Adipose tissue (tissue), 3 donors: ENCODE measurements around the gene RNF223. TPM values are rescaled to one million over a fixed set of nuclear protein-coding genes. Genes with fewer than 3 reads are reported as not detected.
"Not testable (repeated sequence)": the region's sequence is repeated elsewhere in the genome, so short reads cannot be mapped to it uniquely, and the experiment has no call there.

Experiments used
- H3K27ac ChIP-seq: one replicate; pipeline ENCODE4 v1.5.1; 2013; ENCODE audit warnings: low read depth, low read length
- WGBS, 3 donors: extraction: QIAGEN DNeasy Blood & Tissue Kit; methylation state at CpG; one replicate each; pipeline ENCODE4 v1.1.7; 2013; 5-methylcytosine and 5-hydroxymethylcytosine counted together
- polyA plus RNA-seq, 3 donors: library from polyadenylated mRNA; stranded (reverse); fragments of 200-250 nt; gene quantifications; one replicate each; pipeline ENCODE4 v1.2.3, GENCODE V29; 2013
- donor health status: healthy with polysubstance abuse.
- donor health status: Bipolar disorder and iron deficiency.
- donor health status: healthy.

RNF223 gene
- polyA plus RNA-seq, 3 donors: 0.05 to 0.30 TPM; not detected in 1

GRCh38 chr1:1041873-1042272 is 32.2 kb downstream of the RNF223 start:
- no peak overlapping the region for H3K27ac ChIP-seq
- 93 to 96% (median 93%) methylated on average over 17 to 25 of the region's 25 CpGs for WGBS, 3 donors

GRCh38 chr1:1041092-1041523 is 33.0 kb downstream of the RNF223 start:
- WGBS, 3 donors: 60 to 84% (median 67%) methylated on average over 32 to 57 of the region's 60 CpGs
- H3K27ac ChIP-seq: no peak overlapping the region

DNA sequence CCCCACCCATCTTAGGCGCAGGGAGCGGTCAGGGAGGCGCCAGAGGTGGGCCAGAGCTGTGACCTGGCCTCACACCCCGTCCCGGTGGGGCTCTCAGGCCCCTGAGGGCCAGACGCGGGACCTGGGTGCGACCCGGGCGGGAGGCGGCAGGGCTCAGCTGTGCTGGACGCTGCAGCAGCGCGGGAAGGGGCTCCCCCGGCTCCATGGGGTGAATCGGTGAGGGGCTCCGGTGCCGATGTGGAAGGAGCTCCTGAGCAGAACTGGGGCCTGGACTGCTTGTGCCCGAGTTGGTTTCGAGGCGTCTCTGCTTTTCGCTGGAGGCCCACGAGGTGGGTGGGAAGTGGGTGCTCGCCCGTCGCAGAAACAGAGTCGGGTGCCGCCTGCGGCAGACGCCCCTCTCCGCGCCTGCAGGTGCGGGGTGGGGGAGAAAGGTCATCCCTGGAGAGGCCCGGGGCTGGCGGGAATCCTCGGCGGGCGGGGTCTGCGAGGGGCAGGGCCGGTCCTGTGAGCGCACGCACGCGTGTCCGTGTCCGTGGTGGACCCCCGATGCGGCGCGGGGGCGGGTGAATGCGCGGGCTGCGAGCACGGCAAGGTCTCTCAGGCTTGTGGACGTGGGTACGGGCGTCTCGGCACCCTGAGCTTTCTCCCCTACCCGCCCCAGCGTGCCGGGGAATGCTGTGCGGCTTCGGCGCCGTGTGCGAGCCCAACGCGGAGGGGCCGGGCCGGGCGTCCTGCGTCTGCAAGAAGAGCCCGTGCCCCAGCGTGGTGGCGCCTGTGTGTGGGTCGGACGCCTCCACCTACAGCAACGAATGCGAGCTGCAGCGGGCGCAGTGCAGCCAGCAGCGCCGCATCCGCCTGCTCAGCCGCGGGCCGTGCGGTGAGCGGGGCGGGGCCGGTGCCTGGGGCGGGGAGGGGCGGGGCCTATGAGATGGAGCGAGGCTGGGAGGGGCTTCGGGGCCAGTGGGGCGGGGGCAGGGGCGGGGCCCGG is 33.8 kb downstream of the RNF223 start:
- no peak overlapping the region for H3K27ac ChIP-seq
- WGBS, 3 donors: 4 to 9% (median 9%) methylated on average over 68 to 99 of the region's 99 CpGs

GRCh38 chr1:1039145-1039910 is 34.8 kb downstream of the RNF223 start:
- 29 to 55% (median 41%) methylated on average over 15 to 17 of the region's 17 CpGs for WGBS, 3 donors
- H3K27ac ChIP-seq: no peak overlapping the region

DNA sequence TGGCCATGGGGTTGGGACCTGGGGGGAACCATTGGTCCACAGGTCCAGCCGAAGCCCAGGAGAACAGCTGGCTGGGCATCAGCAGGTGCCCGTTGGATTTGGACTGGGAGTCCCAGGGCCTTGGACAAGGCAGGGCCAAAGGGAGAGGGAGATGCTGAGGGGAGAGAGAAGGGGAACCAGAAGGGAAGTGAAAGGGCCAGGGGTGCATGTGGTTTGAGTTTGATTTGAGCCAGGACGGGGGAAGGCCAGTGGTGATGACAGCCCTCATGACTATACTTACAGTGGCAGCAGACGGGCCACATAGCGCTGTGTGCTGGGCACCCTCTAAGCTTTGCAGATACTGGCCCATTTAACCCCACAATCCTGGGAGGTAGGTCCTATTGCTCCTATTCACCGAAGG is 35.4 kb downstream of the RNF223 start:
- 69 to 89% (median 73%) methylated on average over 5 to 6 of the region's 6 CpGs for WGBS, 3 donors

DNA sequence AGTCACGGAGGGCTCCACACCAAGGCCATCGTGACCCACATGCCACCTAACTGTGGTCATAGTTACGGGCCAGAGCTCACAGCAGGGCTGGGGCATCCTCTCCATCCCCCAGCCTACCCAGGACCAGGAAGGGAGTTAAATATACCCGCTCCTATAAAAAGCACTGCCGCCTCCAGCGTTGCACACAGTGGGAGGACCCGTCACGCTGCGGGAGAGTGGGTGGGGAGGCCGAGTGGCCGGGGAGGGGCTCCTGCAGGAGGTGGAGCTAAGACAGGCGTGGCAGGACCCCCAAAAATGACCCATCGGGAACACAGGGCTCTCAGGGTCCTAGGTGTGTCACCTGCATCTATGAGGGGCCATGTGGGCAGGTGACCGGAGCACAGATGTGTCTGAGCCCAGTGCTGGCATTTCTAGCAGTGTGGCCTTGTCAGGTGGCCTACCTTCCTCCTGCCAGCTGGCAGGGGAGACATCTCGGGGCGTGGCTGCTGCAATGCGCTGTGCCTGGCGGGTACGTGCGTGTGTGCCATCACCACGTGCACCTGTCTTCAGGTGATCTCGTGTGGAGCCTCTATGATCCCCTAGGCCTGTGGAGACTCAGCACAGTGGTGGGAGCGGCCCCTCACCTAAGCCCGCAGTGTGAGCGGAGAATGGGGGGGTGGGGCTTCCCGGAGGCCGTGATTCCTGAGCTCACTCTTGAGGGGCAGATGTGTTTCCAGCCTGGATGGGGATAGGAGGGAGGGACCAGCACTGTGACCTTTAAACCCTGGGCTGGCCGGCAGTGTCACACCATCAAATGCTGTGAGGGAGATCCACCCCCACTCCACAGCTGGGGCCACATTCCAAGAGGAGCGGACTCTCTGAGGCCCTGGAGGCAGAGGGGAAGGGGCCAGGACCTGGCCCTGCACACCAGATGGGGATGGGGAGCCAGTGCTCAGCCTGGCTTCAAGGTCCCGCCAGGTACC is 36.5 kb downstream of the RNF223 start:
- WGBS, 3 donors: 67 to 88% (median 83%) methylated on average over 30 of the region's 30 CpGs
- no peak overlapping the region for H3K27ac ChIP-seq

More for the DNA sequence above, 35.4 kb downstream of the RNF223 start:
- no peak overlapping the region for H3K27ac ChIP-seq

GRCh38 chr1:1035291-1035943 is 38.7 kb downstream of the RNF223 start:
- no peak overlapping the region for H3K27ac ChIP-seq
- 88 to 90% (median 90%) methylated on average over 19 of the region's 19 CpGs for whole genome bisulfite sequencing, 3 donors

GRCh38 chr1:1034439-1034781 is 39.7 kb downstream of the RNF223 start:
- 54 to 77% (median 54%) methylated on average over 25 to 30 of the region's 30 CpGs for whole genome bisulfite sequencing, 3 donors

DNA sequence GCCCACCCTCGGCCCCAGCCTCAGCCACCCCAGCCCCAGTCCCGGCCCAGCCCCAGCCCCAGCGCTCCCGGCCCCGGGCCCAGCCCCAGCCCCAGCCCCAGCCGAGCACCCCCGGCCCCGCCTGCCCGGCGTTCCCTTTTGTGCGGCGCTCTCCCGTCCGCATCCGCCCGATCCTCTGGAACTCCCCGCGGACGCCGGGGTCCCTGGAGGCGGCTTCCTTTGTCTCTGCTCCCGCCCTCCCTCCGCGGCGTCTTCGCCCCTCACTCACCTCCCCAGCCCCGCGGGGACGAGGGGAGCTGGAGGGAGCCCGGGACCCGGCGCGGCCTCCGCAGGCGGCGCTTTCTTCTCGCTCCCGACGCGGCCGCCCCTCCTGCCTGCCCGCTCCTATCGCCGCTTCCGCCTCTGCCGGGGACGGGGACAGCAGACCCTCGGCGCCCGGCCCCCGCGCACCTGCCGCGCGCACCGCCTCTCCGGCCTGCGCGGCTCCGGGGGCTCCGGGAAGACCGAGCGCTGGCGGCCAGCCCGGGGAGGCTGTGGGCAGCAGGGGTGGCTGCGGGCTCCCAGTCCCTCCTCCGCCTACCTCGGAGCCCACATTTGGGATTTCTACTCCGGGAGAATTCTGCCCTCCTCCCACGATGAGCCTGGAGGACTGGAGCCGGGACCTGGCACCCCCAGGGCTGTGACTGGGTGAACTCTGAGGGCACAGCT is 40.2 kb downstream of the RNF223 start:
- H3K27ac ChIP-seq: no peak overlapping the region
- 17 to 29% (median 21%) methylated on average over 51 to 71 of the region's 71 CpGs for WGBS, 3 donors

More at GRCh38 chr1:1034439-1034781, 39.7 kb downstream of the RNF223 start:
- H3K27ac ChIP-seq: no peak overlapping the region

DNA sequence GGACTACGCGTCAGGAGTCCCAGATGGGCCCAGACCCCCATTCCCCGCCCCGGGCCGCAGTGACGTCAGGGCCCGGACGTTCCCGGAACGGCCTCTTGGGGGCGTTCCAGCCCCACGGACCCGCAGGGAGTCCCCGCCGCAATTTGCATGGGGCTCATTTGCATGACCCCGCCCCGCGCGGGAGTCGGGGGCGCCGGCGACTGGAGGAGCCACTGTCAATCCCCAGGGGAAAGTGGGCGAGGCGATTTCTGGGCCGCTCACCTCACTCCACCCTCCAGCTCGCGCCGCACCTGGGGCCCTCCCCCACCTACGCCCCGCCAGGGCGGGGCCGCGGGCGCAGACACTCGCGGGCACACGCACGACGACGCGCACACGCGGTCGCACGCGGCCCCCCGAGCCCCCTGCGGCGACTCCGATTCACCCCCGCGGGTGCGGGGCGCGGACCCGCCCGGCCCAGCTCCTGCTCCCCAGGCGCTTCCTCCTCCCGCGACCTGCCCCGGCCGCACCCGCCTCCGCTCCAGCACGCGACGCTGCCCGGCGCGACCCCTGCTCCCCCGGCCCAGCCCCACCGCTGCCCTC is 41.0 kb downstream of the RNF223 start:
- no peak overlapping the region for H3K27ac ChIP-seq
- 4 to 19% (median 11%) methylated on average over 49 to 73 of the region's 73 CpGs for WGBS, 3 donors

GRCh38 chr1:1032424-1032823 is 41.7 kb downstream of the RNF223 start:
- 23 to 40% (median 36%) methylated on average over 16 of the region's 16 CpGs for WGBS, 3 donors
- no peak overlapping the region for H3K27ac ChIP-seq

DNA sequence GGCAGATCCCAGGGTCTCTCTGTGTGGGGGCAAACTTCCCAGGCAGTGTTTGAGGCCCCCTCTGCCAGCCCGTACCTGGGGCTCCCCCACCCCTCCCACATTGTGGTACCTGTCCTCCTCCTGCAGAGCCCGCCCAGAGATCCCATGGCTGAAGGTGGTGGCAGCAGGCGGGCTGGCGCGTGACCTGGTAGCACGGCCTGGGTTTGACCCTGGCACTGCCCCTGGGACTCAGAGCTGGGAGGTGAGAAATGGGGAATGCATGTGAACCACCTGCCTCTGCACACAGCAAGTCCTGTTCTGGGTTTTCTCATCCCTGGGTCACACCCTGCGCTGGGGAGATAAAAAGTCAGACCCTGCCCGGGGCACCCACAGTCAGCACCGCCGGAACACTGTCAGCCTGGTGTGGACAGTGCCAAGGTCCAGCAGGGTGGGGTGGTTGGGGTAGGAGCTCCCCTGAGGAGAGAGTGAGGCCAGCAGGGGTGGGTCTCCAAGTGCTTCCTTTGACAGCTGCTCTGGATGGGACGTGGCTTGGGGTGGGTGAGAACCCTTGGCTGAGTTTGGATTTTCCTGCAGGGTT is 42.4 kb downstream of the RNF223 start:
- 83 to 85% (median 84%) methylated on average over 11 of the region's 11 CpGs for WGBS, 3 donors
- no peak overlapping the region for H3K27ac ChIP-seq

GRCh38 chr1:1030867-1031658 is 43.0 kb downstream of the RNF223 start:
- not testable (repeated sequence) for H3K27ac ChIP-seq
- 75 to 89% (median 83%) methylated on average over 7 of the region's 7 CpGs for WGBS, 3 donors

- WGBS, 3 donors: 73 to 81% (median 80%) methylated on average over 16 to 17 of the region's 17 CpGs
- H3K27ac ChIP-seq: no peak overlapping the region
Measured at GRCh38 chr1:1027791-1028190, 46.3 kb downstream of the RNF223 start.

GRCh38 chr1:1026599-1027413 is 47.3 kb downstream of the RNF223 start:
- 55 to 76% (median 61%) methylated on average over 18 to 21 of the region's 21 CpGs for WGBS, 3 donors
- no peak overlapping the region for H3K27ac ChIP-seq
